ENCODE results near the gene KCNA5. TPM values are rescaled to one million over a fixed set of nuclear protein-coding genes. Genes with fewer than 3 reads are reported as not detected.

Gene KCNA5
- total and polyA plus RNA-seq, 4 donors, result 2.9 to 9.2 (median 5.3) TPM

GRCh38 chr12:5087831-5088554 lies 44.3 kb downstream of the KCNA5 start:
- Histone ChIP-seq H3K9me3 (ENCODE audit: control insufficient read depth, insufficient read depth, low read length) (no peaks in the 10 kb centered on the region), H3K4me3 (ENCODE audit: low read depth, low read length) (no peak overlapping the region), H3K36me3 (ENCODE audit: control insufficient read depth, insufficient read depth, low read length) (no peaks in the 10 kb centered on the region), H3K4me1 (ENCODE audit: control insufficient read depth, insufficient read depth, low read length) (no peaks in the 10 kb centered on the region), H3K27me3 (ENCODE audit: control insufficient read depth, insufficient read depth, low read length) (peaks cover 3% of the 10 kb centered on the region), H3K27ac (ENCODE audit: low read depth, low read length) (no peak overlapping the region)
- WGBS (ENCODE audit: insufficient coverage), result 84% methylated on average over 8 of the region's 16 CpGs
- no peak for DNase-seq (ENCODE audit: low read depth in 4 of 6, low spot score in 6 of 6)

- H3K4me3 ChIP-seq (ENCODE audit: low read depth, low read length), result no peak overlapping the region
- H3K9me3 ChIP-seq (ENCODE audit: control insufficient read depth, insufficient read depth, low read length), result no peaks in the 10 kb centered on the region
- 86% methylated on average over 15 of the region's 18 CpGs for WGBS (ENCODE audit: insufficient coverage)
- H3K27me3 ChIP-seq (ENCODE audit: control insufficient read depth, insufficient read depth, low read length), result peaks cover 5% of the 10 kb centered on the region
- no peaks in the 10 kb centered on the region for H3K36me3 ChIP-seq (ENCODE audit: control insufficient read depth, insufficient read depth, low read length)
- no peak for DNase-seq (ENCODE audit: low read depth in 4 of 6, low spot score in 6 of 6)
- H3K4me1 ChIP-seq (ENCODE audit: control insufficient read depth, insufficient read depth, low read length), result no peaks in the 10 kb centered on the region
- H3K27ac ChIP-seq (ENCODE audit: low read depth, low read length), result no peak overlapping the region
These were observed 45.0 kb downstream of the KCNA5 start for GRCh38 chr12:5088586-5089264.

GRCh38 chr12:5094551-5094950 lies 50.9 kb downstream of the KCNA5 start:
- H3K4me3 ChIP-seq (ENCODE audit: low read depth, low read length), result no peak overlapping the region
- no peaks in the 10 kb centered on the region for H3K36me3 ChIP-seq (ENCODE audit: control insufficient read depth, insufficient read depth, low read length)
- DNase-seq (ENCODE audit: low read depth in 4 of 6, low spot score in 6 of 6), result no peak
- no peak overlapping the region for H3K27ac ChIP-seq (ENCODE audit: low read depth, low read length)
- H3K9me3 ChIP-seq (ENCODE audit: control insufficient read depth, insufficient read depth, low read length), result no peaks in the 10 kb centered on the region
- WGBS (ENCODE audit: insufficient coverage), result 40% methylated on average over 1 of the region's 1 CpG
- peaks cover 2% of the 10 kb centered on the region for H3K27me3 ChIP-seq (ENCODE audit: control insufficient read depth, insufficient read depth, low read length)
- peaks cover 4% of the 10 kb centered on the region for H3K4me1 ChIP-seq (ENCODE audit: control insufficient read depth, insufficient read depth, low read length)

GRCh38 chr12:5094986-5095385 lies 51.3 kb downstream of the KCNA5 start:
- peaks cover 4% of the 10 kb centered on the region for H3K4me1 ChIP-seq (ENCODE audit: control insufficient read depth, insufficient read depth, low read length)
- DNase-seq (ENCODE audit: low read depth in 4 of 6, low spot score in 6 of 6), result no peak
- H3K27ac ChIP-seq (ENCODE audit: low read depth, low read length), result no peak overlapping the region
- 89% methylated on average over 3 of the region's 3 CpGs for WGBS (ENCODE audit: insufficient coverage)
- H3K27me3 ChIP-seq (ENCODE audit: control insufficient read depth, insufficient read depth, low read length), result peaks cover 2% of the 10 kb centered on the region
- no peaks in the 10 kb centered on the region for H3K36me3 ChIP-seq (ENCODE audit: control insufficient read depth, insufficient read depth, low read length)
- H3K9me3 ChIP-seq (ENCODE audit: control insufficient read depth, insufficient read depth, low read length), result no peaks in the 10 kb centered on the region
- H3K4me3 ChIP-seq (ENCODE audit: low read depth, low read length), result no peak overlapping the region

Other genes with a start within 250 kb of the KCNA5 start
- 10 to 100 TPM in 1 of 2 donors, 1 to 10 TPM in 1; 1.9 to 21.8 TPM for gene KCNA1, start 134.0 kb upstream of the KCNA5 start, total RNA-seq
- 1 to 10 TPM; 7.1 to 7.5 TPM for gene KCNA1, start 134.0 kb upstream of the KCNA5 start, polyA plus RNA-seq (ENCODE audit: insufficient read length in 2 of 2)

Measured in spinal cord (tissue), 10 donors.